Stomach smooth muscle (tissue), 2 donors: ENCODE results near the gene TOR4A.
"Not testable (repeated sequence)": the region's sequence is repeated elsewhere in the genome, so short reads cannot be mapped to it uniquely, and the experiment has no call there.

ENCODE experiments used
- H3K27ac ChIP-seq: one replicate; pipeline ENCODE4 v1.7.0; 2013; ENCODE audit warnings: mild to moderate bottlenecking, low read length, inconsistent platforms
- H3K27me3 ChIP-seq, 2 donors: one replicate each; pipeline ENCODE4 v1.7.0; 2013; ENCODE audit warnings: low read length in 2 of 2; ENCODE audit not compliant: insufficient read depth in 2 of 2, control insufficient read depth in 1 of 2
- H3K36me3 ChIP-seq, 2 donors: one replicate each; pipeline ENCODE4 v1.7.0; 2013; ENCODE audit warnings: low read length in 2 of 2; ENCODE audit not compliant: control insufficient read depth in 2 of 2, insufficient read depth in 2 of 2
- H3K4me1 ChIP-seq: one replicate; pipeline ENCODE4 v1.7.0; 2013; ENCODE audit warnings: low read length; ENCODE audit not compliant: control insufficient read depth, insufficient read depth
- H3K4me3 ChIP-seq, 2 donors: one replicate each; pipeline ENCODE4 v1.7.0; 2013; ENCODE audit warnings: low read length in 2 of 2
- H3K9ac ChIP-seq, 2 donors: one replicate each; pipeline ENCODE4 v1.7.0; 2013; ENCODE audit warnings: low read length in 2 of 2, mild to moderate bottlenecking in 1 of 2
- H3K9me3 ChIP-seq, 2 donors: one replicate each; pipeline ENCODE4 v1.7.0; 2013; ENCODE audit warnings: low read length in 2 of 2; ENCODE audit not compliant: control insufficient read depth in 2 of 2
- donor health status: healthy.
- donor health status: Pancreatic carcinoma.

TOR4A gene

GRCh38 chr9:137233143-137233980 lies 44.2 kb upstream of the TOR4A start:
- Histone ChIP-seq H3K36me3 (no peaks in the 10 kb centered on the region), H3K4me1 (peaks cover 21% of the 10 kb centered on the region), H3K27me3 (peaks cover 43 to 52% of the 10 kb centered on the region in 2 donors), H3K9ac (no peak overlapping the region), H3K4me3 (no peak overlapping the region), H3K27ac (no peak overlapping the region), H3K9me3 (no peaks in the 10 kb centered on the region)

DNA sequence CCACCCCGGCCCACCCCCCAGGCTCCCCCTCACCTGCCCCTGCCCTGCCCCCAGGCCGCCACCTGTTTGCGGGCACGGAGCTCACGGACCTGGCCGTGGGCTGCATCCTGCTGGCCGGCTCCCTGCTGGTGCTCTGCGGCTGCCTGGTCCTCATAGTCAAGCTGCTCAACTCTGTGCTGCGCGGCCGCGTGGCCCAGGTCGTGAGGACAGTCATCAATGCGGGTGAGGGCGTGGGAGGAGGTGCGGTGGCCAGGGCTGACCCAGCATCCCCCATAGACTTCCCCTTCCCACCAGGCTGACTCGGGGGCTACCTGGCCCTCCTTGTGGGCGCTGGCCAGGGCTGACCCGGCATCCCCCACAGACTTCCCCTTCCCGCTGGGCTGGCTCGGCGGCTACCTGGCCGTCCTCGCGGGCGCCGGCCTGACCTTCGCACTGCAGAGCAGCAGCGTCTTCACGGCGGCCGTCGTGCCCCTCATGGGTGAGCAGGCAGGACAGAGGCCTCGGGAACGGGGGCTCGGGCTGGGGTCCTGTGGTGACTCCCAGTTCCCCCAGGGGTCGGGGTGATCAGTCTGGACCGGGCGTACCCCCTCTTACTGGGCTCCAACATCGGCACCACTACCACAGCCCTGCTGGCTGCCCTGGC lies 43.4 kb upstream of the TOR4A start:
- no peaks in the 10 kb centered on the region for H3K9me3 ChIP-seq
- peaks cover 36 to 44% of the 10 kb centered on the region in 2 donors for H3K27me3 ChIP-seq
- H3K9ac ChIP-seq = no peak overlapping the region
- H3K27ac ChIP-seq = no peak overlapping the region
- peaks cover 28% of the 10 kb centered on the region for H3K4me1 ChIP-seq
- no peak overlapping the region for H3K4me3 ChIP-seq
- H3K36me3 ChIP-seq = no peaks in the 10 kb centered on the region

DNA sequence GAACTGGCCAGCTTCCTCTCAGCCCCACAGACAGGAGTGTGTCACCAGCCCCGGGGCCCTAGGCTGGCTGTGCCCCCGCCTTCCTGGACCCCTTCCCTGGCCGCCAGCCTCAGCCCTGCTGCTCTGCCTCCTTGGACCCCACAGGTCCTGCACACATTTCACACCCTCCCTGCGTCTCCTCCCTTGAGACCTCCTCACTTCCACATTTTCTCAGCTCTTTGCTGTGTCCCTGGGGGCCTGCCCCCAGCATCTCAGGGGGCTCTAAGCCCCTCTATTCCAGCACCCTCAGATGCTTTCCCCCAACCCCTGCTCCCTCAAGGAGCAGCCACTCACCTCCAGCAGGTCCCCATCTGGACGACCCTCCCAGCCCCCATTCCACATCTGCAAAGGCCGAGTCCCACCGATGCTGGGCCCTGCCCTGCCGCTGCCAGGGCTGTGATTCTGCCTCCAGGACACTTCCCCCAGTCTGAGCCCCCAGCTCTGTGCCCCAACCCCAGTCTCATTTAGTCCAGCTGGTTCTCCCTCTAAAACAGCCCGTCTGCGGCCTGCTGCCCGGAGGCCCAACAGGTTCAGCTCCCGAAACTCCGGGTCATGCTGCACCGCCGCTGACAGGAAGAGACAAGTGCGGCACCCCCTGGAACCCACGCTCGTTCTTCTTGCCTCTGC lies 42.6 kb upstream of the TOR4A start:
- H3K9ac ChIP-seq = no peak overlapping the region
- H3K9me3 ChIP-seq = no peaks in the 10 kb centered on the region
- peaks cover 31 to 36% of the 10 kb centered on the region in 2 donors for H3K27me3 ChIP-seq
- peaks cover 28% of the 10 kb centered on the region for H3K4me1 ChIP-seq
- H3K27ac ChIP-seq = no peak overlapping the region
- no peak overlapping the region for H3K4me3 ChIP-seq
- H3K36me3 ChIP-seq = no peaks in the 10 kb centered on the region

DNA sequence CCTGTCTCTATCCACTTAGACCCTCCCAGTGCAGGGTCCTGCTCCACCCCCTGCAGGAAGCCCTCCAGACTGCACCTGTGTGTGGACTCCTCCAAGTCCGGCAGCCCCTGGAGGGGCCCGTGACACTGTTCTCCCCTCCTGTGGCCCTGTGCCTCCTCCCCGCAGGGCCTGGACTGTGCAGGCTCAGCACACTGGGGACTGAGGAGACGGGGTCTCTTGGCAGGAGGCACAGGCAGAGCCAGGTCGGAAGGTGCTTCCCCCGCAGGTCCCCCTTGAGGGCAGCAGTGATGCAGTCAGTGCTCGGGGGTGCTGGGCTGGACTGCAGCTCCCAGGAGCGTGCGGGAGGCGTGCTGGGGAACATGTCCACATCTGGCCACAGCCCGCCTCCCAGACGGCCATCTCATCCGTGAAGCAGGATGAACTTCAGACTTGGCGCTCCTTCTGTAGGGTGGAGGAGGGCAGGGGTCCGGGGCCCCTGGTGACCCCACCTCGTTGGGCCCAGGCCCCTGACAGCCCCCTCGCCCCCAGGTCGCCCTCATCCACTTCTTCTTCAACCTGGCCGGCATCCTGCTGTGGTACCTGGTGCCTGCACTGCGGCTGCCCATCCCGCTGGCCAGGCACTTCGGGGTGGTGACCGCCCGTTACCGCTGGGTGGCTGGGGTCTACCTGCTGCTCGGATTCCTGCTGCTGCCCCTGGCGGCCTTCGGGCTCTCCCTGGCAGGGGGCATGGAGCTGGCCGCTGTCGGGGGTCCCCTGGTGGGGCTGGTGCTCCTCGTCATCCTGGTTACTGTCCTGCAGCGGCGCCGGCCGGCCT lies 41.9 kb upstream of the TOR4A start:
- Histone ChIP-seq H3K4me3 (peak overlapping the region; percentile 51 to 60), H3K36me3 (no peaks in the 10 kb centered on the region), H3K27ac (no peak overlapping the region), H3K9me3 (no peaks in the 10 kb centered on the region), H3K4me1 (peaks cover 33% of the 10 kb centered on the region), H3K27me3 (peaks cover 27 to 30% of the 10 kb centered on the region in 2 donors), H3K9ac (peak overlapping the region in 1 of 2 donors; percentile 22)

DNA sequence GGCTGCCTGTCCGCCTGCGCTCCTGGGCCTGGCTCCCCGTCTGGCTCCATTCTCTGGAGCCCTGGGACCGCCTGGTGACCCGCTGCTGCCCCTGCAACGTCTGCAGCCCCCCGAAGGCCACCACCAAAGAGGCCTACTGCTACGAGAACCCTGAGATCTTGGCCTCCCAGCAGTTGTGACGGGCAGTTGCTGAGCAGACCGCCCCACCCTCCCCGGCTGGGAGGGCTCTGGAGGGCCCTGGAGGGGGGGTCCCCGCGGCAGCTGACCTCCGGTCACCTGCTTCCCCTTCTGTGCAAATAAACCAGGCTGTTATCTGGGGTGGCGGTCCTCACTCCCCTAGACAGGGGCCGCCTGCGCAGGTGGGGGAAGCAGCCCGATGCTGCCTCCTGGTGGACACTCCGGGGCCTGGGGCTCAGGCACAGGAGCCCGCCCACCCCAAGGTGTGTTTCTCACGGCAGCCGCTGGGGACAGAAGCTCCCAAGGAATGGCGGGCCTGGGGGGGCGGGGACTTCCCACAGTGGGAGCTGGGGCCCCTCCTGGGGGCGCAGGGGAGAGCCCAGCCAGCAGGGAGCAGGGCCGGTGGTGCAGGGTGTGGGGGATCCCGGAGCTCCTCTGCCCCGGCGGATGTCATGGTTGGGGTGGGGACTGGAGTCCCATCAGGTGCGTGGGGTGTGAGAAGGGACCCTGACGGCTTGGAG lies 41.1 kb upstream of the TOR4A start:
- Histone ChIP-seq H3K9ac (peak overlapping the region; percentile 21 to 22), H3K4me3 (peak overlapping the region; percentile 51 to 60), H3K9me3 (no peaks in the 10 kb centered on the region), H3K36me3 (no peaks in the 10 kb centered on the region), H3K4me1 (peaks cover 33% of the 10 kb centered on the region), H3K27me3 (peaks cover 22 to 23% of the 10 kb centered on the region in 2 donors), H3K27ac (no peak overlapping the region)

DNA sequence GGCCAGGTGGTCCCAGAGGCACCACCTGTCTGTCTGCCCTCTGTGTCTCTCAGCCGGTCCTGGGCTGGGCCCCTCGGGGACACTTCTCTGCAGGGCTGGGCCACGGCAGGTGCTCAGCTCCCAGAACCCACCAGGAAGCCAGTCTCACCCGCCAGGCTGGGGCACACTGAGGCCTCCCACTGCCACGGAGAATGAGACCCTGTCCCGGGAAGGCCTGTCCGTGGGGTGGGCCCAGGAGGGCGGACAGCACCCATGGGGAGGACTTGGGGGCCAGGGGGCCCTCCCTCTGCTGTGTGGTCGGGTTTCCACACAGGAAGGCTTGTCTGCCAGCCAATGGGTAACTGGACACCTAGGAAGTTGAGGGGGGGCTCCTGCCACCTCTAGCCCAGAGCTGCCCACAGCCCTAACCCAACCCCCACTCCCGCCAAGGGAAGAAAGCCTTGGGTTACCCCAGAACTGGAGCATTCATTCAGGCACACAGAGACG lies 40.5 kb upstream of the TOR4A start:
- H3K36me3 ChIP-seq = peaks cover 0 to under 1% of the 10 kb centered on the region in 2 donors
- no peaks in the 10 kb centered on the region for H3K9me3 ChIP-seq
- H3K27ac ChIP-seq = no peak overlapping the region
- peak overlapping the region in 1 of 2 donors; percentile 35 for H3K4me3 ChIP-seq
- no peak overlapping the region for H3K9ac ChIP-seq
- peaks cover 17% of the 10 kb centered on the region in 2 donors for H3K27me3 ChIP-seq
- peaks cover 37% of the 10 kb centered on the region for H3K4me1 ChIP-seq

DNA sequence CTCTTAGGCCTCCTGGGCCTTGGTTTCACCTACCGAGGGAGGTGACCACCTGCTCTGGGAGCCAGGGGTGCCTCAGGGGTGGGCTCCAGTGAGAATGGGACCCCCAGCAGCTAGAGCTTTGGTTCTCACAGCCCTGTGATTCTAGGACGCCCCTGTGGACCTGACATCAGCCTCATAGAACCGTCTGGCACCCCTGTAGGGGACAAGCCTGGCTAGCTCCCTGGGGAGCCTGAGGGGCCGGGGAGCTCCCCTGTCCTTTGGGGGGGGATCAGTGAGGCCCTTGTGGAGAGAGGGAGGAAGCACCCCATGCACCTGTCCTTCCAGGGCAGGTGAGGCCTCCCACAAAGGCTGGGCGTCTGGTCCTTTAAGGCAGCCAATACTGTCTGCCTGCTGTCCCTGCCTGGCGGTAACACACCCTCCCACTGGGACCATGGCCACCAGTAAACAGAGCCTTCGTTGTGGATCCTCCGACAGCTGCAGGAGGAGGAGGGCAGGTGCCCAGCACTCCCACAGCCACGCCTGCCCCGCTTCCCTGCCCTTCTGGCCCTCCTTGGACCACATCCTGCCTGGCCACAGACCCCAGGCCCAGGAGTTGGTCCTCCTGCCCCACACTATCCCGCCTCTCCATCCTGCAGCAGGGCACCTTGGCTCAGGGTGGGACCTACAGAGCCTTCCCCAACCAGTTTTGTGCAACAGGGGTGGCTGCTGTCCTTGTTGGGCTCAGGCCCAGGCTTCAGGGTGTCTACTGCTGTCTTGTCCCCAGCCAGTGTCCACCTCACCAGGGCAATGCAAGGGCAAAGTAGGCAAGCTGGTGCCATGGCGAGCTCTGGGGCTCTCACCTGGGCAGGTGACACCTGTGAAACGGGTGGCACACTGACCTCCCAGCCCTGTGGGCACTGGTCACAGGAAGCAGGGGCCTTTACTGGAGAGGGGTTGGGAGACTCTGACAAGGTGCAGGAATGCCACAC lies 39.5 kb upstream of the TOR4A start:
- H3K27ac ChIP-seq = no peak overlapping the region
- H3K9me3 ChIP-seq = no peaks in the 10 kb centered on the region
- no peak overlapping the region for H3K4me3 ChIP-seq
- peaks cover 47% of the 10 kb centered on the region for H3K4me1 ChIP-seq
- H3K27me3 ChIP-seq = peaks cover 9 to 15% of the 10 kb centered on the region in 2 donors
- no peak overlapping the region for H3K9ac ChIP-seq
- peaks cover 6 to 10% of the 10 kb centered on the region in 2 donors for H3K36me3 ChIP-seq

DNA sequence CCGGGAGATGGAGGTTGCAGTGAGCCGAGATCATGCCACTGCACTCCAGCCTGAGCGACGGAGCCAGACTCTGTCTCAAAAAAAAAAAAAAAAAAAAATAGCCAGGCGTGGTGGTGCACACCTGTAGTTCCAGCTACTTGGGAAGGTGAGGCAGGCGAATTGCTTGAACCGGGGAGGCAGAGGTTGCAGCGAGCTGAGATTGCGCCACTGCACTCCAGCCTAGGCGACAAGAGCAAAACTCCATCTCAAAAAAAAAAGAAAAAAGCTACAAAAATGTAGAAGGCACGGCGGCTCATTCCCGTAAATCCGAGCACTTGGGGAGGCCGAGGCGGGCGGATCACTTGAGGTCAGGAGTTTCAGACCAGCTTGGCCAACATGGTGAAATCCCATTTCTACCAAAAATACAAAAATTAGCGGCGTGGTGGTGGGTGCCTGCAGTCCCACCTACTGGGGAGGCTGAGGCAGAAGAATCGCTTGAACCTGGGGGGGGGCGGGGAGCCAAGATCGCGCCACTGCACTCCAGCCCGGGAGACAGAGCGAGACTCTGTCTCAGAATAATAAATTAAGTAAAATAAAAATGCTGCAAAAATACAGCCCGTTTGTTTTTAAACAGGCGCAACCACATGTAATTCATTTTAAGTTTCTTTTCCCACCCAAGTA lies 37.9 kb upstream of the TOR4A start:
- peak overlapping the region; percentile 69 to 84 for H3K4me3 ChIP-seq
- peak overlapping the region; percentile 29 to 66 for H3K9ac ChIP-seq
- peaks cover 10 to 16% of the 10 kb centered on the region in 2 donors for H3K36me3 ChIP-seq
- H3K27me3 ChIP-seq, H3K9me3 ChIP-seq: not testable (repeated sequence)
- H3K4me1 ChIP-seq = peaks cover 57% of the 10 kb centered on the region
- peak overlapping the region; percentile 88 for H3K27ac ChIP-seq
